Right kidney (tissue), 1 donor: ENCODE data around the gene MRPL2.
A peak's percentile ranks its signal among the peaks of the same experiment; 100 is the strongest.

Source experiments
- DNase-seq: peaks from one replicate; pipeline ENCODE4 v3.0.0-alpha.2; 2016

The MRPL2 gene

DNA sequence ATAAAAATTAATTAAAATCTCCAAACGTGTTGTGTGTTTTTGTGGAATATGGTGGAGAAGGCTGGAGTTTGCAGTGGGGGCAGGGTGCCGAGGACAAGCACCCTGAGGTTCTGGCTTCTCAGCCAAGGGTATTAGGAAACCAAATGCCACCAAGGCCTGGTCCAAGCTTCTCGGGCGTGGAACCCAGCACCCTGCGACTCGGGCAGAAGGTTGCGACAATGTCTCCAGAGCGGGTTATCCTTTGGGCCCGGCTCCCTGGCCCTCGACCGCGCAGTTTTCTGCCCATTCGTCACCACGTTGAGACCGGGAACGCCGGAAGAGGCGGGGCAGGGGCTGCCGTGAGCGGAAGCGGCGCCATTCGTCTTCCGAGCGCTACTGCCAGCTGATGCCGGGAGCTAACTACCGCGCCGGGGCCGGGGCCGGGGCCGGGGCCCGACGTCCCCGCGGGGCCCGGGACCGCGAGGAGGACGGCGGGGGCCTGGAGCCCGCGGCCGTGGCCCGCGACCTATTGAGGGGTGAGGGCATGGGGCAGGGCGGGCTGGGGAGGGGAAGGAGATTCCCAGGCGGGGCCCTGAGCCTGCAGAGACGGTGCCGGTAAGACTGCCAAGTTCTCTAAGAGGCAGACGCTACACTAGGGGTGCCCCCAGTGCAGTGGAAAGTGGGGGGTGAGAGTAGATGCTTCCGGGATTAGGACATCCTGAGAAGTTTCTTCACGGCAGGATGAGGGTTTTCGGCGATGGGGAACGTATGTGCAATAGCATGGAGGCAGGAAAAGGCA is 37.8 kb downstream of the MRPL2 start, which contains the start of gene RRP36:
RRP36 (plus strand) TSS at position 354 of the 778 bp plus-strand sequence; CDS start at position 386, 32 bp downstream.
- DNase-seq, result peak; percentile 78

DNA sequence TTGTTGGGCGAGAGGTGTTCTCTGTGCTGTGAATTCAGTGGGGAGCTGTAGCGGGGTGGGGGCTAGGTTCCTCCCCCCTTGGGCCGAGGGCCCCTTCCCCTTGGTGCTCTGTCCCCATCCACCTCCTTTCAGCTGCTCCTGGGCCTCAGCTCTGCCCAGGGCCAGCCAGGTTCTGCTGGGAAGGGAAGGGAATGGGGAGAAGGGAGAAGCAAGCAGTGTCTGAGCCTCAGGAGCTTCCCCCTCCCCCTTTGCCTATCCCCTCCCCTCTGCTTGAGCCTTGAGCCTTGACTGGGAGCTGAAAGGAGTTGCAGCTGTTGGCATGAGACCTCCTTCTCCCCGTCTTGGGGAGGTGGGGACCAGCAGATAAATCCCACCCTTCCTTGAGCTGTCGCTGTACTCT is 38.4 kb downstream of the MRPL2 start:
- no peak for DNase-seq

DNA sequence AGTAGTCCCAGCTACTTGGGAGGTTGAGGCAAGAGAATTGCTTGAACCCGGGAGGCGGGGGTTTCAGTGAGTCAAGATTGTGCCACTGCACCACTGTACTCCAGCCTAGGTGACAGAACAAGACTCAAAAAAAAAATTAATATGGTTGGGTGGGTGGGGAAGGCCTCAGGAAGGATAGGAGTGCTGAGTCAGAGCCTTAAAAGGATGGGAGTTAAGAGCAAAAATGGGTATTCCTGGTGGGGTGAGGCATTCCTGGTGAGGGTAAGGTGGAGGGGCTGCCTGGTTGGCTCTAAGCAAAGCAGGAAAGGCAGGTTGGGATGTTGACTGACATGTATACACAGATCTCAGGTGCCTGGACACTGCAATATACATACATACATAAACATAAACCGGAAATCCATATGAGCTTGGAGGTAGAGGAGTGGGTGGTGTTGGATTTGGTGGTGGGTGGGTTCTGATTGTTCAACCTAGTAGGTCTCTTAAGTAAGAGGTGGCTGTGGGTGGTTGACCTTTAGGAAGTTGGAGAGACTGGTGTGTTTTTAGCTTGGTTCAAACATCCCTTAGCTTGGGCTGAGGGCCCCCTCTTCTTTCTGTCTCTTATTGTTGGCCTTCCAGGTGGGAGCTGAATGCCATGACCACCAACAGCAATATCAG is 39.1 kb downstream of the MRPL2 start:
- DNase-seq, result no peak

DNA sequence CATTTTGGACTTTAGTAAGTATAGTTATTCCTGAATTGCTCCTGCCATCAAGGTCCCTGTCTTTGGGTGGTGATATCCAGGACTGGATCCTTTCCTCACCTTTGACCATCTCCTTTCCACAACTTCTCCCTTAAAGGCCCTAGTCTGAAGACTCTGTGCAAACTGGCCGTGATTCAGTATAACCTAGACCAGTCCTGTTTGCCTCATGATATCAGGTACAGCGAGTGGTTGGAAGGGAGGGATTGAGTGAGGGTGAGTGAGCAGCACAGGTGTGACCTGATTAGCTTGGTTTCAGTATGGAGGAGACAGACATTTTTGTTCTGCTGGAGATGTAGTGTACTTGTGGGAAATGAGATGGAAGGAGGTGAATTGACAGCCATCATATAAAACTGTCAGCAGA is 40.1 kb downstream of the MRPL2 start:
- no peak for DNase-seq

DNA sequence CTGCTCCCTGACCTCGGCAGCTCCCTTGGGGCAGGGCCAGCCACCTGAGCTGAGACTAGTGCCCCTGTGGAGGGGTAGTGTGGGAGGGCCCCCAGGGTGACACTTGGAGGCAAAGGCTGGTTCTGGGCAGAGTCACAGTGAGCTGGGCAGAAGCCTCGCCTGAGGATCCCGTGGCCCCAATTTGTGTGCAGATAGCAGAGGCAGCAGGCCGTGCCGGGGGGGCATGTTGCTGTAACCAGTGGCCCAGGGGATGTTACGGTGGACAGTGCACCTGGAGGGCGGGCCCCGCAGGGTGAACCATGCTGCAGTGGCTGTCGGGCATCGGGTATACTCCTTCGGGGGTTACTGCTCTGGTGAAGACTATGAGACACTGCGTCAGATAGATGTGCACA is 42.3 kb downstream of the MRPL2 start:
- no peak for DNase-seq

DNA sequence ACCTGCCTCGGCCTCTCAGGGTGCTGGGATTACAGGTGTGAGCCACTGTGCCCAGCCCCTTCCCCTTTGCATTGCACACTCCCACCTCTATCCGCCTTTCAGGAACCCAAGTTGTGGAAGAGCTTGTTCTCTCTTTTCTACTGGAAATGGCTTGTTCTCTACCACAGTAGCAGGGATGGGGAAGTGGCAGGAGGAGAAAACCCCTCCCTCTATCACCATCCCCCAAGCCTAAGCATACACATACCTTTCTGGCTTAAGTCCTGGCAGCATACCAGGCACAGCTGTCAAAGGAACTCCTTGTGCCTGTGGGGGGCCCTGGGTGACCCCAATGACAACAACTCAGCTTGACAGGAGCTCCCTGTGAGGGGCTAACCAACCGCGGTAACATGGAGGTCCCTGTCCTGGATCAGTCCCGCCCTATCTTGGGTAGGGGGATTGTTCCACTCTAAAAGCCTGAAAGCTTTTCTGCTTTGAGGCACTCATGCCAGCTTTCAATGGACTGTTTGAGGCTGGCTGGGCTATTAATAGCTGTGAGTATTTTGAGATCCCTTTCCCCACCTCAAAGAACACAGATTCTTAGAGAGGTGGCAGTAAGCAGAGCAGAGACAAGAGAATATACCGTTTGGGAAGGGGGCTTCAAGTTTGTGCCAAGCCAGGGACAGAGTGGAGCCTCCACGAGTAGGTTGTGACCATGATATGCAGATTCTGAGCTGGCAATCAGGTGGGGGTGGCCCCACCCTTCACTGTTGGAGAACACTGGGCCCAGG is 42.9 kb downstream of the MRPL2 start:
- DNase-seq, result no peak

DNA sequence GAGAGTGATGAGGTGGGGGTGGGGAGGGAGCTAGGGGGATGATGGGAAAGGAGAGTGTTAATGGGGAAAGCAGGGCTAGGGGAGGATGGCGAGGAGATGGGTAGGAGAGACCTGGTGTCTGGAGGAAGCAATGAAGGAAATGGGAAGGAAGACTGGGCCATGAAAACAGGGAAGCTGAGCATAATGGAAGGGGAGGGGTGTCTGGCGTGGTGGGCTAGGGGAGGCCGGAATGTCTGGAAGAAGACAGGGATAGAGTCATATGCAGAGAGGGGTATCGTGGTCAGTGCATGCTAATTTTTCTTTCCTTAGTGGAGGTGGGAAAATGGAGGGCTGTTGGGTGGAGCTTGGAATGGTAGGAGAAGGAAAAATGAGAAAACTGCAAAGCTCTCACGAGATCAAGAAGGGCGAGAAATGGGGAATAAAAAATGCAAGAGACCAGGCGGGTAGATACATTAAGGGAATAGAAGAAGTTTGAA is 44.8 kb downstream of the MRPL2 start:
- peak; percentile 19 for DNase-seq

DNA sequence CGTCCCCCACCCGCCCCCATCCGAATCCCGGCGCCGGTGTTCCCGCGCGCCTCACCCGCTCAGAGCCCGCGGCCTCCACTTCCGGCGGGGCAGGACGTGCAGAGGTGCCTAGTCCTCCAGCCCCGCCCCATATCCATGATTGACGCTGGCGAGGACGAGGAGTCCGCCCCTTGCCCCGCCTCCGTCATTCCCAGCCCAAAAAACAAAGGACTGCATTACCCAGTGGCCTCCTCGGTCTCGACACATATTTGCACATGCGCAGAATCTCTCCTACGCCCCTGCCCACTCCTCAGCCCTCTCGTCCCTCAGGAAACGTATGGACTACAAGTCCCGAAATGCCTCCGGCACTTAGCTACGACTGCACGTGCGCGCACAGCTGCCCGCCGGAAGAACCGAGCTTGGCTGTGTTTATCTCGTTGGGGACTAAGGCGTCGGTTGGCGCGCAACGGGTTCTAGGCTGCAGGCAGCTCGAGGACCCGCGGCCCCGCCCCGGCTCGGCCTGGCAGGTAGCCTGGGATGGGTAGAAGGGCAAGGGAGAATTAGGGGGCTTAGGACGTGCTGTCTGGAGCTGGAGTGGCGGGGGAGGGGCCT is 45.3 kb downstream of the MRPL2 start, which contains the start of the genes KLHDC3 and MEA1:
KLHDC3 (plus strand) TSS at position 407 of the 591 bp plus-strand sequence. CDS start 2,944 bp downstream, outside the sequence.
MEA1 (minus strand) TSS at position 104 of the 591 bp plus-strand sequence. CDS start 133 bp downstream, outside the sequence.
- DNase-seq, result peak; percentile 85

DNA sequence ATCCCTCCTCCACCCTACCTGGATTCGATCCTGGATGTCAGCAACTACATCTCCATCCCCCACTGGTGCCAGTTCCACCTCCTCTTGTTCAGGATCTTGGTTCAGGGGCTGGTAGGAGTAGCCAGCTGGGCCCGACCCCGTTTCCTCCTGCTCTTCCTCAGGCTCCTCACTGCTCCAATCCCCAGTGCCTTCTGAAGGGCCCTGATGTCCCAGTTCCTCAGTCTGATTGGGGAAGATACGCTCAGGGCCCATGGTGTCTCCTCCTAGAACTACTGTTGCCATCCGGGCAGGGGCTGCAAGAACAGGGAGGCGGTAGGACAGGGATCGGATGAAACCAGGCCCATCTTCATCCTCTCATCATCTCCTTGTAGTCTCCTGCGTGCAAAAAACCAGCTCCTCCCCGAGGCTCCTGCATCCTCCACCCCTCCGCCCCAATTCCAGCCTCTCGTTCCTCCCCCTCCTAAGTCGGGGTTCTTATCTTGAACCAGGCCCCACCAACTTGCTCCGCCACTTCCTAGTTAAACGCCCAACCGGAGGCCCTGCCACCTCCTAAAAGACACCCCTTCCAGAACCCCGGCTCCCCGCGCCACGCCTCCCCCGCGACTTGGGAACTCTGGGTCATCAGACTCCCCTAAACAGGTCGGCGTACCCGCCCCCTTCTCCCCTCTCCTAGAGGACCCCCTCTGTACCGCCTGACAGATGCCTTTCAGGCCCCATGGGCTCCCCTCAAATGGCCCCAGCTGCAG is 46.0 kb downstream of the MRPL2 start:
- DNase-seq, result peak; percentile 48

DNA sequence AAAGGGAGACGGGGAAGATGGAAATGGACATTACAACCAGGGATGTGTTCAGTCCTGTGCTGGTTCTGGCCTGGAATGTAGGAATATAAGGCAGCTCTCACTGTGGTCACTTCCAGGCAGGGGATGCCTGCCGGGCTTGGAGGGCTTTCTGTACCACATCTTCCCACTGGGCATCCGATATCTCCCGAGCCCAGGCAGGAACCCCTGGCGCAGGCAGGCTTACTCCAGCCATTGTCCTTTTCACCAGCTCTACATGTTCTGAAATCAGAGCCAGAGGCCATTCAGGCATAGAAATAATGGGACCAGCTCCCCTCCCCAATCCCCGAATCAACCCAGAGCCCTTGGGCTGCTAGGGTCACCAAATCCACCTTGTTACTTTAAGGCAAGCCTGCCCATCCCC is 46.9 kb downstream of the MRPL2 start:
- DNase-seq, result no peak

DNA sequence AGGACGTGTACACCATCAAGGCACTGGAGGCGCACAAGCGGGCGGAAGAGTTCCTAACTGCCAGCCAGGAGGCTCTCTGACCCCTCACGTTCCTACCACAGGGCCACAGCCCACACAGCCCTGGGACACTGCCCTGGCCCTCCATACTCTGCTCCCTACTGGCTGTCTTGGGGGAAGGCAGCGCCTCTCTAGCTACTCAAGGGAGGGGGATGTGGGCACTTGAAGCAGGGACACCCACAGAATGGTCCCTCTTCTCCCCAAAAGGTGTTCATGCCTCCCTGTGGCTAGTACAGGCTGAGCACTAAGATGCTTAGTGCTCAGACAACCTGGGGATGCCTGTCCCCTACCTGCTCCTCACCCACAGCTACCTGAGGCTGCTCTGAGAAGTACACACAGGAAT is 48.0 kb downstream of the MRPL2 start:
- DNase-seq, result no peak

DNA sequence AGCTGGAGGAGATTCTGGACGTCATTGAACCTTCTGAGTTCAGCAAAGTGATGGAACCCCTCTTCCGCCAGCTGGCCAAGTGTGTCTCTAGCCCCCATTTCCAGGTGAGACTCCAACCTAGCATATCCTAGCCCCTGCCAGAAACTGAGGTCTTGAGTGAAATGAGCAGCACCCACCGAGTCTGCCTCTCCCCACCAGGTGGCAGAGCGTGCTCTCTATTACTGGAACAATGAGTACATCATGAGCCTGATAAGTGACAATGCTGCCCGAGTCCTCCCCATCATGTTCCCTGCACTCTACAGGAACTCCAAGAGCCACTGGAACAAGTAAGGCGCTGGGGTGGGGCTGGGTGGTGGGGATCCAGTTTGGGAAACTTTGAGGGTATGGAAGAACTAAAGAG is 50.1 kb downstream of the MRPL2 start:
- DNase-seq, result no peak

DNA sequence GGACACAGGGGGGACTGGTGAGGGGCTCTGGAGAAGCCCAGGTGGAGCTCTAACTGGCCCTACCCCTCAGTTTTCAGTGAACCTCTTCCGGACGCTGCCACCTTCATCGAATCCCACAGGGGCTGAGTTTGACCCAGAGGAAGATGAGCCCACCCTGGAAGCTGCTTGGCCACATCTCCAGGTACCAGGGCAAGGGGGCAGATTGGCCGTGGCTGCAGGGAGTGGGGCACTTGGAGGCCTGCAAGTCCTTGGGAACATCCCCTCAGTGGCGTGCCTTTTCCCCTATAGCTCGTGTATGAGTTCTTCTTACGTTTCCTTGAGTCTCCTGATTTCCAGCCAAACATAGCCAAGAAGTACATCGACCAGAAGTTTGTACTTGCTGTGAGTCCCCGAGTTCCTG is 52.1 kb downstream of the MRPL2 start:
- no peak for DNase-seq

DNA sequence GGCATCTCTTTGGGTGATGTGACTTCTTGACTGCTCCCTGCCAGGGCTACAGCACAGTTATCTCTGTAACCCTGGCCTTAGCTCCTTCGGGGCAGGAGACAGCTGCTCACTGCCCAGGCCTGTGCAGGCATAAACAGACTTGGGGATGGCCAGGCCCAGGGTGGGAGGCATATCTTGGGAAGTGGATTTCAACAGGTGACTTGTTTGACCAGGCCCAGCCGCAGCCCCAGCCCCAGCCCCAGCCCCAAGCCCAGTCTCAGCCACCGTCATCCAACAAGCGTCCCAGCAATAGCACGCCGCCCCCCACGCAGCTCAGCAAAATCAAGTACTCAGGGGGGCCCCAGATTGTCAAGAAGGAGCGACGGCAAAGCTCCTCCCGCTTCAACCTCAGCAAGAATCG is 53.0 kb downstream of the MRPL2 start:
- DNase-seq, result no peak

DNA sequence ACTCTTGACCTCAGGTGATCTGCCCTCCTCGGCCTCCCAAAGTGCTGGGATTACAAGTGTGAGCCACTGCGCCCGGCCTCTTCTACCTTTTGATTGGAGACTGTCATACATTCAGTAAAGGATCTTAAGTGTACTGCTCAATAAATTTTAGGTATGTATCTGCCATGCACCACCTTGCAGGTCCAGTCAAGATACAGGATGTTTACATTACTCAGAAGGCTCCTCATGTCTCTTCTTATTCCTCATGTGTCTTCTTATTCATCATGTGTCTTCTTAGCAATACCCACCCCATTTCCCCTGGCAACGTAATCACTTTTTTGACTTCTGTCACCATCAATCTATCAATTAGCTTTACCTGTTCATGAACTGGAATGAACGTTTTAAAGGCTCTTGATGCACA is 53.4 kb downstream of the MRPL2 start:
- DNase-seq, result no peak
